ENCODE data around the gene AKTIP.

AKTIP gene

DNA sequence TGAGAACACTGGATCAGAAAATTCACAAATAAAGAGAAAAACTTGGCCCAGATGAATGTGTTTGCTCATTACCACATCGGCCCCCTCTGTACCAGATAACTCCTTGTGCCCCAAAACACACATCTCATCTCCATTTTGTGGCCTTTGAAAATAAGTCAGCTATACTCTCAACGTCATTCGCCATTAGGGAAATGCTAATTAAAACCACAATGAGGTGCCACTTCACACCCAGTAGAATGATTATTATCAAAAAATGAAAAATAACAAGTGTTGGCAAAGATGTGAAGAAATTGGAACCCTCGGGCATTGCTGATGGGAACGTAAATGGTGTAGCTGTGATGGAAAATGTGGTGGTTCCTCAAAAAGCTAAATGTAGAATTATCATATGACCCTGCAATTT, 34.6 kb upstream of the AKTIP start:
- TF ChIP-seq, protein P1, sequence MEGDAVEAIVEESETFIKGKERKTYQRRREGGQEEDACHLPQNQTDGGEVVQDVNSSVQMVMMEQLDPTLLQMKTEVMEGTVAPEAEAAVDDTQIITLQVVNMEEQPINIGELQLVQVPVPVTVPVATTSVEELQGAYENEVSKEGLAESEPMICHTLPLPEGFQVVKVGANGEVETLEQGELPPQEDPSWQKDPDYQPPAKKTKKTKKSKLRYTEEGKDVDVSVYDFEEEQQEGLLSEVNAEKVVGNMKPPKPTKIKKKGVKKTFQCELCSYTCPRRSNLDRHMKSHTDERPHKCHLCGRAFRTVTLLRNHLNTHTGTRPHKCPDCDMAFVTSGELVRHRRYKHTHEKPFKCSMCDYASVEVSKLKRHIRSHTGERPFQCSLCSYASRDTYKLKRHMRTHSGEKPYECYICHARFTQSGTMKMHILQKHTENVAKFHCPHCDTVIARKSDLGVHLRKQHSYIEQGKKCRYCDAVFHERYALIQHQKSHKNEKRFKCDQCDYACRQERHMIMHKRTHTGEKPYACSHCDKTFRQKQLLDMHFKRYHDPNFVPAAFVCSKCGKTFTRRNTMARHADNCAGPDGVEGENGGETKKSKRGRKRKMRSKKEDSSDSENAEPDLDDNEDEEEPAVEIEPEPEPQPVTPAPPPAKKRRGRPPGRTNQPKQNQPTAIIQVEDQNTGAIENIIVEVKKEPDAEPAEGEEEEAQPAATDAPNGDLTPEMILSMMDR (IDR thresholded peaks at IDR 0.05; ENCODE audit: low read depth, low read length, missing control alignments): no peak
- H3K4me3 ChIP-seq (ENCODE audit: low read depth, low read length): no peak overlapping the region
- no peak for DNase-seq (ENCODE audit: low read depth)
- in situ Hi-C loops (cut with HindIII; ENCODE audit: low sequenced_read_pairs): no loop called here

DNA sequence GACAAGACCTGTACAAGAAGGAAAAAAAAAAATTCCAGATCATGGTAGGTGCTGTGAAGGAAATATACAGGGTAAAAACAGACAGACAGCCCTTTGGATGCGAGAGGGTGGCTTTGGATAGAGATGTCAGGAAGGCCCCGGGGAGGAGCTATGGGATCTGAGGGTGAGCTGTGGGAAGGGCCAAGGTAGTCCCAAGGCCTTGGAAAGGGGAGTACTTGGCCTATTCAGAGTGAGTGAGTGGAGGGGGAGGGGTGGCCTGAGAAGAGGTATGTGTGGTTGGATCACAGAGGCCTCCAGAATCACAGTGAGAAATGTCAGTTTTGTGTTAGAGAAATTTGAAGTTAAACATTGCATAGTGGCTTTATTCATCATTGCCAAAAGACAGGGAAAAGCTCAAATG, 31.2 kb upstream of the AKTIP start:
- TF ChIP-seq, protein P1 (IDR thresholded peaks at IDR 0.05; ENCODE audit: low read depth, low read length, missing control alignments): no peak
- in situ Hi-C loops (cut with HindIII; ENCODE audit: low sequenced_read_pairs): no loop called here
- no peak for DNase-seq (ENCODE audit: low read depth)
- H3K4me3 ChIP-seq (ENCODE audit: low read depth, low read length): no peak overlapping the region

DNA sequence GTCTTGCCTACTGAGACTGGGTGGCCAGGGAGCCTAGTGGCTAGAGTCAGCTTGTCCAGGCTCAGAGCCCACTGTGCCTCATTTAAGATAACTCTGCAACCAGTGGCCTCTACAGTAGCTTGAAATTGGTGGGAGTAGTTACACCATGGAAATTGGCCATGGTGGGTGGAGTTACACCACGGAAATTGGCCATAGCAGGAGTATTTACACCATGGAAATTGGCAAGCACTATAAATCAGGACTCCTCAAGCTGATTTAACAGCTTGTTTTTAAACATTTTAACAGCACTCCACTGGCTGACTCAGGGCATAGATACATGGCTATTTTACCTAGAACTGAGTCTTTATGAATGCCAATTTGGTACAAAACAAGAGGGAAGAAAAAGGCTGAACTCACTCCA, 27.7 kb upstream of the AKTIP start:
- no peak overlapping the region for H3K4me3 ChIP-seq (ENCODE audit: low read depth, low read length)
- TF ChIP-seq, protein P1 (IDR thresholded peaks at IDR 0.05; ENCODE audit: low read depth, low read length, missing control alignments): no peak
- in situ Hi-C loops (cut with HindIII; ENCODE audit: low sequenced_read_pairs): no loop called here
- no peak for DNase-seq (ENCODE audit: low read depth)

DNA sequence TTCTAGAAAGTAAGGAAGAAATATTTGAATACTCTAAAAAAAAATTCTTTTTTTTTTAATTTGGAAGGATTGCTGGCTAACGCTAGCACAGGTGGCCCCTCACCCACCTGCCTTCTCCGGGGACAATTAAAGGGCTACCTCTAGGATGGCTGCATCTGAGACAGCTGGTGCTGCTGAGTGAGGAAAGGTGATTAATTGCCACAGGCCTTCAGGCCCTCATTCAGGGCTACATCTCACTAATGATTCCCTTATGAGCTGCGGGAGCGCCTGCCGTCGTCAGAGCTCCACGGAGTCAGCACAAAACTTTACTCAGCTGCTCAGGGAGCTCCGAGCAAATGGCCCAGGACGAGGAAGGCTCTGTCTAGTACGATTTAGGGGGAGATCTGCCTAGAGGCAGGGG, 27.0 kb upstream of the AKTIP start:
- H3K4me3 ChIP-seq (ENCODE audit: low read depth, low read length): no peak overlapping the region
- no peak for DNase-seq (ENCODE audit: low read depth)
- in situ Hi-C loops (cut with HindIII; ENCODE audit: low sequenced_read_pairs): no loop called here
- TF ChIP-seq, protein P1 (IDR thresholded peaks at IDR 0.05; ENCODE audit: low read depth, low read length, missing control alignments): no peak

DNA sequence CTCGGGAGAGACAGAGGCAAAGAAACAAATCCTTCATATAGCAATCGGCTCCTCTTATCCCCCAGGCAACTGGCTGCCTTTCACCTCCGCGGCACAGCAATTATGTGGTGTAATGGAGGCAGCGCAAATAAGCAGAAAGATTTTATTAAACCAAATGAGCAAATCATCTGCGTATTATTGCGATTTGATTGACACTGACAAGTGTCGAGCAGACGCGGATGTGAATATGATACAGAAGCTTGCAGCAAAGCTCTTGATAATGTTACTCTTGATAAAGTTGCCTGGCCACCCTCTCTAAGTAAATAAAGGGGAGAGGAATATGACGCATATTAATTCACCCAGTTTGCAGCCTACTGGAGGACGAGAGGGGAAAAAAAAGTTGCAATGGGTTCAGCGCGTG, 26.5 kb upstream of the AKTIP start:
- no peak overlapping the region for H3K4me3 ChIP-seq (ENCODE audit: low read depth, low read length)
- in situ Hi-C loops (cut with HindIII; ENCODE audit: low sequenced_read_pairs): no loop called here
- no peak for DNase-seq (ENCODE audit: low read depth)
- TF ChIP-seq, protein P1 (IDR thresholded peaks at IDR 0.05; ENCODE audit: low read depth, low read length, missing control alignments): no peak

DNA sequence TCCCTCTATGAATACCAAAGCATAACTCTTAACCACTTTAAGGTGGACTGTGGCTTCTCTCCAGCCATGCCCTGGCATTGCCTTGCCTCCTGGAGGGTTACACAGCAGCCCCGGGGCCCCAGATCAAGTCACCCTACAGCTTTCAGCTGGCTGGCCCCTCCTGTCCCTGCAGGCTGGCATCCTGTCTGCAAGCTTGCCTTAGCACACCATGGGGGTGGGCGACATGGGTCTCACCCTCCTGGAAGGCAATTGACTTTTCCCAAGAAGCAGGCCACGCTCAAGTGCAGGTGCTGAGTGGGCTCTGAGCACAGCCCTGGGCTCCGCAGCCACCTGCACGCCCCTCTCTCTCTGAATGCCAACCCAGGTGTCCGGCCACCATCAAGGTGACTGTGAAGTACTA, 25.8 kb upstream of the AKTIP start:
- in situ Hi-C loops (cut with HindIII; ENCODE audit: low sequenced_read_pairs): no loop called here
- H3K4me3 ChIP-seq (ENCODE audit: low read depth, low read length): no peak overlapping the region
- TF ChIP-seq, protein P1 (IDR thresholded peaks at IDR 0.05; ENCODE audit: low read depth, low read length, missing control alignments): no peak
- no peak for DNase-seq (ENCODE audit: low read depth)

Data from astrocyte of the cerebellum (primary cell).